GM08714 (cell line): ENCODE measurements around the gene SLC2A13.
"Not testable (repeated sequence)": the region's sequence is repeated elsewhere in the genome, so short reads cannot be mapped to it uniquely, and the experiment has no call there.

Experiments used
- H3K4me3 ChIP-seq: fragments of 200-500 bp; sonication (Bioruptor generic); 2 replicates; pipeline ENCODE4 v1.5.1; 2014; ENCODE audit warnings: mild to moderate bottlenecking, low read length, inconsistent platforms
- ZNF274 ChIP-seq: IDR thresholded peaks from 2 replicates; pipeline ENCODE4 v1.6.1; 2012; ENCODE audit warnings: mild to moderate bottlenecking, low read depth, low read length

The SLC2A13 gene

GRCh38 chr12:39923364-39923763, 182.5 kb downstream of the SLC2A13 start:
- H3K4me3 ChIP-seq, result no peak overlapping the region
- TF ChIP-seq ZNF274, result no peak

DNA sequence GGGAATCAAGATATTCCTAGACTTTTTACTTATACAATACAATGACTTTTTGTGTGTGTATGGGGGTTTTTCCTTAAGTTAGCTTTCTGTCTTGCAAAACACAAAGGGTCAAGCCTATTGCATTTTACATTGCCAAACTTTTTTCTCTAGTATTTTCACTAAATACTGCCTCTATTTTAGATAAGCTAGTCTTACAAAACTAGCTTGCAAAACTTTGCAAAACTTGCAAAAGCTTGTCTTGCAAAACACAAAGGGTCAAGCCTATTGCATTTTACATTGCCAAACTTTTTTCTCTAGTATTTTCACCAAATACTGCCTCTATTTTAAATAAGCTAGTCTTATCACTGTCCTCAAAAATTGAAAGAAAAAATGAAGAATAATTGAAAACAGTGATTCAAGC, 183.3 kb downstream of the SLC2A13 start:
- not testable (repeated sequence) for H3K4me3 ChIP-seq

DNA sequence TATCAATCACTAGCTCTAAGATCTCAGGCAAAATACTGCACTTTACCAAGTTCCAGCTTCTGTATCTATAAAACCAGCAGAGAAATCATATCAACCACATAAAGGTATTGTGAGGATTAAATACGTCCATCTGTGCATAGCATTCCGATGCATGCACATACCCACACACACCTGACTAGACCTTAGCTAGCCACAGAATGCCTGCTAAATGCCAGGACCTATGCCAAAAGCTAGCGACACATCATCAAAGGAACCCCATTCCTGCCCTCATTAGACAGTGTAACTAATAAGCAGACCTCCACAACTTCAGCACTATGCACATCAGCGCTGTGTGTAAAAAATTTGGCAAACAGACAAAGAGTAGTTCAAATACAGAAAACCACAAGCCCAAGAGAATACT, 185.2 kb downstream of the SLC2A13 start:
- TF ChIP-seq ZNF274, result no peak
- no peak overlapping the region for H3K4me3 ChIP-seq

DNA sequence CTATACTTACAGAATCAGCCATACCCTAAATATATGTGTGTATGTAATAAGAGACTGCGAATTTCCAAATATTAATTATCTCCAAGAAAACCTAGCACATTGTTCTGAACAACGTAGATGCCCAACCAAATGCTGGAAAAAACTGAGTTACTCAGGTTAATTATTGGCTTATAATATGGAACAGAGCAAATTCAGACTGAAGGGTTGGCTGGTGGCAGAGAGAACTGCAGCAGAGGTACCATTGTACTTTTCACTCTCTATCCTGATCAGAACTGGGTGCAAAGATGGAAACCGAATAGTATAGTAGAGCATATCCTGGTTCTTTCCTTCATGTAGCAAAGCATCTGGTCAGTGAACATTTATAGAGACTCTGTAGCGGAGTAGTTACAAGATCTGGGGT, 185.7 kb downstream of the SLC2A13 start:
- H3K4me3 ChIP-seq, result no peak overlapping the region
- no peak for TF ChIP-seq ZNF274

- TF ChIP-seq ZNF274, result no peak
- H3K4me3 ChIP-seq, result no peak overlapping the region
These were observed 186.1 kb downstream of the SLC2A13 start for GRCh38 chr12:39919790-39920189.

- TF ChIP-seq ZNF274, result no peak
- H3K4me3 ChIP-seq, result no peak overlapping the region
These were observed 190.6 kb downstream of the SLC2A13 start for GRCh38 chr12:39915249-39915648.

- H3K4me3 ChIP-seq, result no peak overlapping the region
- no peak for TF ChIP-seq ZNF274
These were observed 193.5 kb downstream of the SLC2A13 start for GRCh38 chr12:39912211-39912980.

DNA sequence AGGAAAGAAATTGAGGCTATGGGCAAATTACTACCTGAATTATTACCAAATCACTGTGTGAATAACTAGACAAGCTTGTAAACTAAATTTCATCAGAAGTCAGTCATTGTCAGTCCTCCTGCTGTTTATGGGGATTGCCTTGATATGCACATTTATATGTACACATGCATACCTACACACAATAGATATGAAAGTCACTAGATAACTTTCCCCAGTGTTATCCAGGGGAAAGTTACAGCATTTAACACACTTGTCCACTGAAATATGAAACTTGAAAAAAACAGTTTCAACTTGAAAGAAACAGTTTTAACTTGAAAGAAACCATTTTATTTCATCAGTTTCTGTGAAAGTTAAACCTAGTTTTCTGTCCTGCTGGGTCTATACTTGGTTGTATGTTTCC, 199.6 kb downstream of the SLC2A13 start:
- H3K4me3 ChIP-seq, result no peak overlapping the region
- TF ChIP-seq ZNF274, result no peak

DNA sequence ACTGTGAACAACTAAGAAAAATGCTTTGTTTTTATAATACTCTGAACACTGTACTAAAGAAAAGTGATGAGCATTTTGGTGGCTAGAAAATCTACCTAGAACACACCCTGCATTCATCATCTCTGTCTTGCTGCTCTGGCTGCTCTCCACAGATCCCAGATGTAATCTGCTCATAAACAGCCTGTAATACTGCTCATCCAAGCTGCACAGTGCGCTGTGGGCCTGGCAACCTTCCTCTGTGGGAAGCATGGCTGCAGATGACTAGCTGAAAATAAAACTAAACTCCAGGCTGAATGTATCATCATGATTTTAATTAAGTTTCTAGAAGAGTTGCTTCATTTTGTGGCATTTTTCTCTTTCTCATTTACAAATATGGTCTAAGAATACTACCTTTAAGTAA, 200.7 kb downstream of the SLC2A13 start:
- H3K4me3 ChIP-seq, result no peak overlapping the region
- TF ChIP-seq ZNF274, result no peak

GRCh38 chr12:39902821-39903220, 203.1 kb downstream of the SLC2A13 start:
- no peak for TF ChIP-seq ZNF274
- no peak overlapping the region for H3K4me3 ChIP-seq

DNA sequence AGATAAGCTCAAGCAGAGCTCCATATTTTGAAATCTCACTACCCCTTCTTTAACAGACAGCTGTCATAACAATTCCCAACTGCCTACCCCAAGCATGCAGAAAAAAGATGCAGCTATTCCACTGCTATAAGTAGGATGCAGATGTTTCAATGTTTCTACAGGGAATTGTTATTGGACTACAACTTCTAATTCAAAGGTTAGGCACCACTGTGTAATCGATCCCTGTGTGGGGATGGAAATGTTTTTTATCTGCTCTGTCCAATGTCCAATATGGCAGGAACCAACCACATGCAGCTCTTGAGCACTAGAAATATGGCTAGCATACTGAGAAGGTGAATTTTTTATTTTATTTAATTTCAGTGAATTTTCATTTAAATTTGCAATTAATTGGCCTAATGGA, 208.6 kb downstream of the SLC2A13 start:
- no peak overlapping the region for H3K4me3 ChIP-seq
- no peak for TF ChIP-seq ZNF274

- H3K4me3 ChIP-seq, result not testable (repeated sequence)
These were observed 212.5 kb downstream of the SLC2A13 start for GRCh38 chr12:39893388-39893787.

- no peak for TF ChIP-seq ZNF274
- H3K4me3 ChIP-seq, result no peak overlapping the region
These were observed 213.7 kb downstream of the SLC2A13 start for GRCh38 chr12:39892146-39892545.

DNA sequence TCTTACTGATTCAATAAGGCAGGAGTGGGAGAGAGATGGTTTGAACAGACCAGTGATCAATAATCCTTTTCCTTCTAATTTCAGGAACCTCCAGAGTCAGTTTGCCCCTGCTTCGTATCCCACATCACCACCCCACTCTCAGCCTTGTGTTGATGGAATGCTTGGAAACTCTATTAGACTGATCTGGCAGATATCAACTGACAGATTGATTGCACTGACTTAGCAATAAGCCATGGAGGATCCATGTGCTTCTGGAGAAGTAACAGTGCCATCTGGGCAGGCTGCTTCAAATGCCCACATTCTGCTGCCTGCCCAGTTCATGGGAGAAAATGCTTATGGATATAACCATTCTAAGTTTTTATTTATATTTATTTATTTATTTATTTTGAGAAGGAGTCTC, 218.0 kb downstream of the SLC2A13 start:
- no peak for TF ChIP-seq ZNF274

DNA sequence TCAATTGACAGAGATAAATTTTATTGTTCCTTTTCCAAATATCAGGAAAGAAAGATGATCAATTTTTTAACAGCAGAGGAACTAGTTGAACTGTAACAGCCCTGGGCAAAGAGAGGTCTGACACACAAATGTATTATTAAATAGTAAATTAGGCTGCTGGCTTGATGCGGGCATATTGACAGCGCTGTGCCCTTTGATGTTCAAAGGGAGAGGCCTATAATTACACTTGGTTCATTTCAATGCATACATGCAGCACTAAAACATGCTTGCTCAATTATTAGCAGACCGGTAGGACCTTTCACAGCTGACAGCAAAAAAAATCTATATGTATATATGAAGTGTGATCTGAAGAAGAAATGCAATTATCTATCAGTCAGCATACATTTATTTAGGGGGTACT, 219.8 kb downstream of the SLC2A13 start:
- TF ChIP-seq ZNF274, result no peak
- no peak overlapping the region for H3K4me3 ChIP-seq

More for the DNA sequence above, 218.0 kb downstream of the SLC2A13 start:
- no peak overlapping the region for H3K4me3 ChIP-seq

- TF ChIP-seq ZNF274, result no peak
These were observed 221.2 kb downstream of the SLC2A13 start for GRCh38 chr12:39884616-39885125.

DNA sequence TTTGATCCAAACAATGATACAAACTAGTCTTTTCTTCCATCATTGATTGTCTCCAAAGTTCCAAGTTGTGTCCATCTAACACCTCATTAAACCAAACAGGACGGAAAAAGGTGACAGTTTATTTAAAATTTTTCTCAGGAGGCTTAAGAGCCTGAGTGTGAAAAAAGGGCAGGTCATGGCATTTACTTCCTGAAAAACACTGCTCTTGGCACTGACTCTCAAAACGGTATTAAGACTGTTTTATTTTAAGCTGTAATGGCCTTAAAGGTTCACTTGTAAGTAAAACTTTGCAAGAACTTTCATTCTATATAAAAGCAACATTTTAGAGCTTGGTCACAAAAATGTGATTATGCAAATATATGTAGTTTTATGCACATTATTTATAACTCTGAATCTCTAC, 222.5 kb downstream of the SLC2A13 start:
- no peak overlapping the region for H3K4me3 ChIP-seq
- no peak for TF ChIP-seq ZNF274

More at GRCh38 chr12:39884616-39885125, 221.2 kb downstream of the SLC2A13 start:
- H3K4me3 ChIP-seq, result no peak overlapping the region
